ENCODE data around the gene RAPGEF3.
A peak's percentile ranks its signal among the peaks of the same experiment; 100 is the strongest.

The RAPGEF3 gene

GRCh38 chr12:47698631-47699030 lies 60.0 kb downstream of the RAPGEF3 start:
- DNase-seq (ENCODE audit: low read depth in 2 of 2) = no peak

GRCh38 chr12:47698055-47698454 lies 60.6 kb downstream of the RAPGEF3 start:
- no peak for DNase-seq (ENCODE audit: low read depth in 2 of 2)

GRCh38 chr12:47689215-47689614 lies 69.5 kb downstream of the RAPGEF3 start:
- DNase-seq (ENCODE audit: low read depth in 2 of 2) = no peak

GRCh38 chr12:47687636-47688035 lies 71.0 kb downstream of the RAPGEF3 start:
- DNase-seq (ENCODE audit: low read depth in 2 of 2) = no peak

- peak; percentile 6 to 11 for DNase-seq (ENCODE audit: low read depth in 2 of 2)
Measured at GRCh38 chr12:47686645-47687240, 71.9 kb downstream of the RAPGEF3 start.
